Measurements from ENCODE around the gene APOM.

DNA sequence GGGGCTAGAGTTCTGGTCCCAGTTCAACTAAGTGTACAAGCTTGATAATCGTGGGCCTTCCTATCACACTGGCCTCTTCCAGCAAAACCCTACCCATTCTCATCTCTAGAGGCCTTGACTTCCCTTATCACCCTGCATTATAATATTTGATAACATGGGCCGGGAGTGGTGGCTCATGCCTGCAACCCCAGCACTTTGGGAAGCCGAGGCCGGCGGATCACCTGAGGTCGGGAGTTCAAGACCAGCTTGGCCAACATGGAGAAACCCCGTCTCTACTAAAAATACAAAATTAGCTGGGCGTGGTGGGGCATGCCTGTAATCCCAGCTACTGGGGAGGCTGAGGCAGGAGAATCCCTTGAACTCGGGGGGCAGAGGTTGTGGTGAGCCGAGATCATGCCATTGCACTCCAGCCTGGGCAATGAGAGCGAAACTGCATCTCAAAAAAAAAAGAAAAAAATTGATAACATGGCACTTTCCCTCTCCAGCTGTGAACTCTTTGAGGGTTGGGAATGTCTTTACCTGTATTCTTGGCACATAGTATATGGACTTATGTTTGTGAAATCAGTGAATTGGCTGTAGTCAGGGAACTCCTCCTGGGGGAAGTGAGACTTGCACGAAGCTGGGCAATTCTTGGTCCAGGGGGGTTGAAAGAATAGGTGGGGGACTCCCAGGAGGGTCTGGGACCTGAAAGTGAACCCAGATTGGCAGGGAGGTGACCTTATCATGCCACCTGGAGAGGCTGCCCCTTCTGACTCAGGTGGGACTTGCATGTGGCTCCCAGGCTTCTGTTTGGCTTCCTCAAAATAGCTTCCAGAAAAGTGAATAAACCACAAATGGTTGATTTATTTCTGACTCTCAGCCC lies 5.8 kb downstream of the APOM start:
- TF ChIP-seq NFYB (CRISPR knock-in tag; conservative IDR thresholded peaks at IDR 0.05; ENCODE audit: low read depth) (no peak), GTF2I (CRISPR knock-in tag; conservative IDR thresholded peaks at IDR 0.05) (no peak)
